SKM-1 (cell line): ENCODE data around the gene RNF224.
"Not testable (repeated sequence)": the region's sequence is repeated elsewhere in the genome, so short reads cannot be mapped to it uniquely, and the experiment has no call there.

Source experiments
- DNase-seq: peaks from one replicate; lab custom pipeline; 2025; ENCODE audit not compliant: unreplicated experiment; lab: John Stamatoyannopoulos, UW

RNF224 gene

DNA sequence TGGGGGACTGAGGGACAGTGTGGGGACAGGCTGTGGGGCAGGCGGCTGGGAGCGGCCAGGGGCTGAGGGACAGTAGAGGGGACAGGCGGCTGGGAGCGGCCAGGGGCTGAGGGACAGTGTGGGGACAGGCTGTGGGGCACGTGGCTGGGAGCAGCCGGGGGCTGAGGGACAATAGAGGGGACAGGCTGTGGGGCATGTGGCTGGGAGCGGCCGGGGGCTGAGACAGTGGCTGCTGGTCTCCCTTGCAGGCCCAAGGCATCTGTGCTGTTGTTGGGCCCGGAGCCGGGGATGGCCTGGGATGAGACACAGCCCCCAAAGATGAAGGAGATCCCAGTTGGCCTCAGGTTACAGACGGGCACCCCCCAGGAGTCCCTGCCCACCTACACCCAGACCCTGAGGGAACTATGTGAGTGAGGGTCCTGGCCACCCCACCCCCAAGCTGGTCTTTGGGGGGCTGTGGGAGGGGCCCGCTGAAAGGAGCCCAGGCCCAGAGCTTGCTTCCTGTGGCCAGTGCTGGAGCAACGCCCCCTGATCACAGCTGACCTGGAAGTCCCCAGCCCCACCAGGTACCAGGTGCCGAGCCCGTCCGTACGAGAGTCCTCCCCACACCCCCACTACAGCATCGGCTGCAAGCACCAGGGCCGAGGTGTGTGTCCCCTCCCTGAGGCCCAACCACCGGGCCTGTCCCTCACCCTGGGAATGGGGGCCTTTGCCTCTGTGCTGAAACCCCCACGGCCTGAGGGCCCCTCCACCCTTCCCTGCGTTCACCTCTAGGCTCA lies 24.4 kb downstream of the RNF224 start:
- no peak for DNase-seq

DNA sequence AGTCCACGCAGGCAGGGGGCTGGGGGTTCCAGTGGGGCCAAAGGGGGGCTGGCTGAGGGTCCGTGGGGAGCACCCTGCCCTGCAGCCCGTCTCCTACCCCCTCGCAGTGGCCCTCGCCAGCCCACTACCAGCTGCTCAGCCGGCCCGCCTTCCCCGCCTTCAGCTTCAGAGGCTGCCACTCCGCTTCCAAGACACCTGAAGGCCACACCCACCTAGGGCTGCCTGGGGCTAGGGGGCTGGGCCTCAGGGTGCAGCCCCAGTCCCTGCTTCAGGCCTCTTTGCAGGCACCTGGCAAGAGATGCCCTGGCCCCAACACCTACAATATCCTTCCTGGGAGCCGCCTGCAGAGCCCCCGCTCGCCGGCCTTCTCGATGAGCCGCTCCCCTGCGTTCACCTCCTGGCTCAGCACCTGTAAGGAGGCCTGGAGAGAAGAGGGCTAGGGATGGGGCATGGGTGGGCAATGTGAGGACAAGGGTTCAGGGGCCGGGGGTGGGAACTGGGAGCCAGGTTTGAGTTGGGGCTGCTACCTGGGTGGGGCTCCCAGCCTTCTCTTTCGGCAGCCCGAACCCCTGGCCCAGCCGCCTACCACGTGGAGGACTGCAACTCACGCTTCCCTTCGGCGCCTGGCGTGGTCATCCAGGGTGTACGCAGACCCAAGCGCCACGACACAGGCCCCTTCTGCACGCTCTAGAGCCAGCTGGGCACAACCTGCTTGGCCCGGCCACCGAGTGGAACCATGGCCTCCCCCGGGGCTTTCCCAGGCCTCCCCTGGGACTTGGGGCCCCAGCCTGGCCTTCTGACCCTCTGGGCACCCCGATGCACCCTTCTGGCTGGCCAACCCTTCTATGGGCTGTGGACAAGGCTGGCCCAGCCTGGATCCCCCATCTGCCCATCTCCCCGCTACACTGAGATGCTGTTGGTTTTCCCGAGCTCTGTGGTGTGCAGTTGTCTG lies 25.5 kb downstream of the RNF224 start:
- DNase-seq: no peak

DNA sequence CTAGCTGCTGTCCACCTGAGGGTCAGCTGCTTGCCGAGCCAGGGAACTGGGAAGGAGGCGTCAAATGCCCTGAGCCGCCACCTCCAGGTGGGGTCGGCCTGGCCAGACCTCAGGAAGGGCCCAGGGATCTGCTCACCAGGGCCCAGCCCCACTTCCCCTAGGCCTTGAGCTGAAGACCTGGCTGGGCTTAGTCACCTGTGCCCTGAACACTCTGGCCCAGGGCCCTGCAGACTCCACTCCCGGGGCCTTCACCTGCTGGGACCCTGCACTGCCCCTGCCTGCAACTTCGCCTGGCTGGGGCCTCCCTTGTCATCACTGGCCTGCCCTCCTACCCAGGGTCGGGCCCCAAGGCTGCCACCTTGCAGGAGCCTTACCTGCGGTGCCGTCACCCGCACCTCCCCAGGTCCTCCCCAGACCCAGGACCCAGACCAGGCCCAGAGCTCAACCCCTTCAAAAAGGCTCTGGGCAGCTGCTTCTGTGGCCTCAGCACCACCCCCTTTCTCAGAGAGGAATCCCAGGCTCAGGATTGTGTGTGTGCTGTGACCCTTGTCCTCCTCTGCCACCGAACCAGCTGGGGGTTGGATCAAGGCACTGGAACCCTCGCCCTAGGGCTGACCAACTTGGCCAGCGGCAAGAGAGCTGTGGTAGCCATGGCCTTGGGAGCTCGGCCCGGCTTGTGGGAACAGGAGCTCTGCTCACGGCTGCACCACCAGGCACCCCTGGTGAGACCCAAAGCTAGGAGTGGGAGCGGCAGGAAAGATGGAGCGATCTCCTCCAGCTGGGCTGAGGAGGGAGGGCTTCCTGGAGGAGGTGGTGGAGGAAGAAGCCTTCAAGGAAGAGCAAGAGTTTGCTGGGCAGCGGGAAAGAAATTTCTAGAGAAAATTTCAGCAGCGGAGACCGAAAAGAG lies 26.7 kb downstream of the RNF224 start:
- DNase-seq: no peak

DNA sequence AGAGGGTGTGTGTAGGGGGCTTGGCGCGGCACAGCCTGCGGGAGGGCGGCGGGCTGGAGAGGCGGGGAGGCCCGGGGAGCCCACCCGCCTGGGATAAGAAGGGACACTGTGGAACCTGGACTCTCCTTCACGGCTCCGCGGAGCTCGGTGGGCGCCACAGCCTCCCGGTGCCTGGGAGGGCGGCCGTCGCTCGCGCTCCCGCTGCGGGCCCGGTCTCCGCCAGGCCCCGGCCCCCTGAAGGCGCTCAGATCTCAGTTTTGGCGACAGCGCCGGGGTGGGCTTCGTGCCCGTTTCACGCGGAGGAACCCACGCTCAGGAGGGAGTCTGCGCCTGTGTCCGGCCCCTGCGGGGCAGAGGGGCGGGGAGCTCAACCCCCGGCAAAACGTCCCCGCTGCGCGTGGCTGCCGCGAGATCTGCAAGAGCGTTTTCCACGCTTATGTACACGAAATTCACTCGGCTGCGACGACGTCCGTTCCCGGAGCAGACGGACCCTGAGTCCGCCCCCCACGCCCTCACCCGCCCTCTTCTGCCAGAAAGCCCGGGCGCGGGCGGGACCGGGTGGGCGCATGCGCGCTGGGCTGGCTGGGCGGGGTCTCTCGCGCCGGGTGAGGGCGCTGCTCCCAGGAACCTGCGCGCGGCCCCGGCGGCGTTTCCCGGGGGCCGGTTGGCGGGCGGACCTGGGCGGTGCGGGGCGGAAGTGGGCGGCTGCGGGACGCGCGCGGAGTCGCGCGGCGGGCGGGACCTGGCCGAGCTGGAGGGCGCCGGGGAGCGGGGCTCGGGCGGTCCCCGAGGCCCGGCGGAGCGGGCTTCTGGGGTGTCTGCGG lies 27.5 kb downstream of the RNF224 start, which contains the start of gene NELFB:
Gene NELFB, plus strand, starts transcription at position 704 of the 824 bp plus-strand sequence.
- DNase-seq: peak; percentile 70

DNA sequence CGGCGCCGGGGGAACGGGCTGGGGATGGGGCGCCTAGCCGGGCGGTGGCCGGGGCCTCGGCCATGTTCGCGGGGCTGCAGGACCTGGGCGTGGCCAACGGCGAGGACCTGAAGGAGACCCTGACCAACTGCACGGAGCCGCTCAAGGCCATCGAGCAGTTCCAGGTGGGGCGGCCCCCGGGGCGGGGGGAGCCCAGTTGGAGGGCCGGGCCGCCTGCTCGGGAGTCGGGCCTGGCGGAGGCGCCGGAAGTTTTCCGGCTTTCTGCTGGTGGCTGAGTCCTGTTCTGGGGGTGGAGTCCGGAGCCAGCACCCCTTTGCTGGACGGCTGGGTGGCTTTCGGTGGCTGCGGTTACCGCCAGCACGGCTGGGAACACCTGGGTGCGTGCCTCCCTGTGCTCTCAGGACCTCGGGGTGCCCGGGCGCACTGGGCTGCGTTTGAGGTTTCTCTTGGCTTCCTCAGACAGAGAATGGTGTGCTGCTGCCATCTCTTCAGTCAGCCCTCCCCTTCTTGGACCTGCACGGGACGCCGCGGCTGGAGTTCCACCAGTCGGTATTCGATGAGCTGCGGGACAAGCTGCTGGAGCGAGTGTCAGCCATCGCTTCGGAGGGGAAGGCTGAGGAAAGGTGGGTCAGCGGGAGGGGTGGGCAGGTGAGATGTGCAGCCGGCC lies 28.3 kb downstream of the RNF224 start:
- no peak for DNase-seq

DNA sequence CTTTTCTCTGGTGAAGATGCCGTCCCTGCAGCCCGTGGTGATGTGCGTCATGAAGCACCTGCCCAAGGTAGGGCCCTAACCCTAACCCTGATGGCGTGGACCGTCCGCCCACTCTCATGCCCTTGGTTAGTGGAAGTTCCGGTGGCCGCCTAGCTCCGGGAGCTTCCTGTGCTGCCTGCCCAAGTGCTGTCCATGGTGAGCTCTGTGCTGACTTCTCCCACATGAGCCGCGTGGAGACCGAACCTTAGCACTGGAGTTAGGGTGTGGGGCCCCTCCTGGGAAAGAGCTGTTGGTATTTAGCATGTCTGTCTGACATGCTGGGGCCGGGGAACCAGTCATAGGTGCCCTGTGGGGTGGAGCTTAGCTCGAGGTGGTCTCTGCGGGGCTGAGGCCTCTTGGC lies 29.1 kb downstream of the RNF224 start:
- DNase-seq: no peak

DNA sequence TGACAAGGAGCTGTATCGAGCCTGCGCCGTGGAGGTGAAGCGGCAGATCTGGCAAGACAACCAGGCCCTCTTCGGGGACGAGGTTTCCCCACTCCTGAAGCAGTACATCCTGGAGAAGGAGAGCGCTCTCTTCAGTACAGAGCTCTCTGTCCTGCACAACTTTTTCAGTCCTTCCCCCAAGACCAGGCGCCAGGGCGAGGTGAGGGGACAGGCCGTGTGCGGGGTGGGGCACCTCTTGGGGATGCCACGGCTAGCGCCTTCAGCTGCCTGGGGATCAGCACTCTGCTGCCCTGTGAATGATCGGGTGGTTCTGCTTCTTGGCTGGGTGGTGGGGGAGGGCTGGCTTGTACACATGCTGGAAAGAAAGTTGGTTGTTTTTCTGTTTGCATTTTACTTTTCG lies 29.6 kb downstream of the RNF224 start:
- DNase-seq: no peak

DNA sequence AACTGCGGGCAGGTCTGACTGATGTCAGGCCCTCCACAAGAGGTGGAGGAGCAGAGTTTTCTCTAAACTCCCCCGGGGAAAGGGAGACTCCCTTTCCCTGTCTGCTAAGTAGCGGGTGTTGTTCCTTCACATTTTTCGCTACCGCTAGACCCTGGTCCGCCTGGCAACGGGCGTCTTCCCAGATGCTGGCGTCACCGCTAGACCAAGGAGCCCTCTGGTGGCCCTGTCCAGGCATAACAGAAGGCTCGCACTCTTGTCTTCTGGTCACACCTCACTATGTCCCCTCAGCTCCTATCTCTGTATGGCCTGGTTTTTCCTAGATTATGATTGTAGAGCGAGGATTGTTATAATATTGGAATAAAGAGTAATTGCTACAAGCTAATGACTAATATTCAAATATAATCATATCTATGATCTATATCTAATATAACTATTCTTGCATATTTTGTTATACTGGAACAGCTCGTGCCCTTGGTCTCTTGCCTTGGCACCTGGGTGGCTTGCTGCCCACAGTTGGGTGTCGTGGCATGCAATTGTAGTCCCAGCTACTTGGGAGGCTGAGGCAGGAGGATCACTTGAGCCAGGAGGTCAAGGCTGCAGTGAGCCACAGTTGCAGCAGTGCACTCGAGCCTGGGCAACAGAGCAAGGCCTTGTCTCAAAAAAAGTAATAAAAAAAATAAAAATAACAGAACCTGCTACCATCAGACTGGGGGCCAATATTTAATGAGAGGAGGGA lies 35.0 kb downstream of the RNF224 start:
- DNase-seq: not testable (repeated sequence)

DNA sequence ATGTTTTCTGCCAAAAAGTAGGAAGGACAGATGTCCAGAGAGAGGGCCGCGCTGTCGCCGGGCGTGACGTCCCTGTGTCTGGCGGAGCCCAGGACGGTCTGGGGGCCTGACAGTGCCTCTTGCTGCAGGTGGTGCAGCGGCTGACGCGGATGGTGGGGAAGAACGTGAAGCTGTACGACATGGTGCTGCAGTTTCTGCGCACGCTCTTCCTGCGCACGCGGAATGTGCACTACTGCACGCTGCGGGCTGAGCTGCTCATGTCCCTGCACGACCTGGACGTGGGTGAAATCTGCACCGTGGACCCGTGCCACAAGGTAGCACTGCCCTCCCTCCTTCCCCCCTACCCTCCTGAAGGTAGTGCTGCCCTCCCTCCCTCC lies 35.6 kb downstream of the RNF224 start:
- DNase-seq: no peak

DNA sequence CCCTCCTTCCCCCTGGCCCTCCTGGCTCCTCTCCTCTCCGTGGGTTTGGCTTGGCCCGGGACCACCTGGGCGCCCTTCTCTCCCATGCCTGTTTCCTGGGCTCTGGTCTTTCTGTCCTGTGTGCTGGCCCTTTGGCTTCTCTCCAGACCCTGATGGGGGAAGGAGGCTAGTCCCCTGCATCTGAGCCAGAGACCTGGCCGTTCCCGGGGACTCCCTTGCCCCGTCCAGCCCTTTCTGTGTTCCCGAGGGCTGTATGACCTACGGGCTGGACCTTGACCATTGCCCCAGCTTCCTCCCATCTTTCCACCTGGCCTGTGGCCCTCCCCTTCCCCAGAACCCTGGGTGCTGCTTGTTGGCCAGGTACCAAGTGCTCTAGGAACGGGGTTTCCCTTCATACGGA lies 36.2 kb downstream of the RNF224 start:
- DNase-seq: no peak

DNA sequence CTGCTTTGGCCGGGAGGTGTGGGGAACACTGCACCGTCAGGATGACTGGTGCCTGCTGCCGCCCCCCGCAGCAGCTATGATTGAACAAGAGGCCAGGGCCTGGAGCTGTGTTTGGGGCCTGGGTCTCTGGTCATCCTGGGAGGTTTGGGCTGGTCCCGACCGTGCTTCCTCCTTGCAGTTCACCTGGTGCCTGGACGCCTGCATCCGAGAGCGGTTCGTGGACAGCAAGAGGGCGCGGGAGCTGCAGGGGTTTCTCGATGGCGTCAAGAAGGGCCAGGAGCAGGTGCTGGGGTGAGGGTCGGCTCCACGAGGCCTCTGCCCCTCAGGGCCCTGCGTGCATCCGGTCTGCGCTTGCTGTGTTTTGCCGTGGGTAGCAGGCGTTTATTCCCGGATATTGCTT lies 36.8 kb downstream of the RNF224 start:
- no peak for DNase-seq

DNA sequence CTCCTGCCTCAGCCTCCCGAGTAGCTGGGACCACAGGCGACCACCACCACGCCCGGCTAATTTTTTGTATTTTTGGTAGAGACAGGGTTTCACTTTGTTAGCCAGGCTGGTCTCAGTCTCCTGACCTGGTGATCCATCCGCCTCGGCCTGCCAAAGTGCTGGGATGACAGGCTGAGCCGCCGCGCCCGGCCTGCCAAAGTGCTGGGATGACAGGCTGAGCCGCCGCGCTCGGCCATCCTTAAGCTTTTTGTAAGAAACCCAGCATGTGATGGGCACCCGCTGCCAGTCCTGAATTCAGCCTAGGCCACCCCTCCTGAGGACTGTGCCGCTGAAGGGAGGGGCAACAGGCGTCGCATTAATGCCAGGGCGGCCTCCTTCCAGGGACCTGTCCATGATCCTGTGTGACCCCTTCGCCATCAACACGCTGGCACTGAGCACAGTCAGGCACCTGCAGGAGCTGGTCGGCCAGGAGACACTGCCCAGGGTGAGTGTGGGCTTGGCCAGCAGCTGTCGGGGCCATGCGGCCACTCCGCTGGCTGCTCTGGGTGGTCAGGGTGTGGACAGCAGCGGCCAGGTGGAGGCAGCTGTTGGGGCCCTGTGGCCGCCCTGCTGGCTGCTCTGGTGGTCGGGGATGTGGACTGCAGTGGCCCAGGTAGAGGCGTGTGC lies 38.3 kb downstream of the RNF224 start:
- no peak for DNase-seq

DNA sequence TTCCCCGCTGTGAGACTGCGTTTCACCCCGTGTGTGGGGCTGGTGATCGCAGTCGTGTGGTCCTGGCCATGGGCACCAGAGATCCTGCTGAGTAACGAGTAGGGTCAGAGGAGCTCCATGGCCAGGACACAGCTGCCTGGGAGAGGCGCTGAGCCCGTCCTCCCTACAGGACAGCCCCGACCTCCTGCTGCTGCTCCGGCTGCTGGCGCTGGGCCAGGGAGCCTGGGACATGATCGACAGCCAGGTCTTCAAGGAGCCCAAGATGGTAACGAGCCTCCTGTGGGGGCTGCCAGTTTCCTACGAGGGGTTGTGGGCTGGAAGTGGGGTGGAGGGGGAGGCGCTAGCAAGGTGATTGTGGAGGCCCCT lies 38.8 kb downstream of the RNF224 start:
- no peak for DNase-seq

DNA sequence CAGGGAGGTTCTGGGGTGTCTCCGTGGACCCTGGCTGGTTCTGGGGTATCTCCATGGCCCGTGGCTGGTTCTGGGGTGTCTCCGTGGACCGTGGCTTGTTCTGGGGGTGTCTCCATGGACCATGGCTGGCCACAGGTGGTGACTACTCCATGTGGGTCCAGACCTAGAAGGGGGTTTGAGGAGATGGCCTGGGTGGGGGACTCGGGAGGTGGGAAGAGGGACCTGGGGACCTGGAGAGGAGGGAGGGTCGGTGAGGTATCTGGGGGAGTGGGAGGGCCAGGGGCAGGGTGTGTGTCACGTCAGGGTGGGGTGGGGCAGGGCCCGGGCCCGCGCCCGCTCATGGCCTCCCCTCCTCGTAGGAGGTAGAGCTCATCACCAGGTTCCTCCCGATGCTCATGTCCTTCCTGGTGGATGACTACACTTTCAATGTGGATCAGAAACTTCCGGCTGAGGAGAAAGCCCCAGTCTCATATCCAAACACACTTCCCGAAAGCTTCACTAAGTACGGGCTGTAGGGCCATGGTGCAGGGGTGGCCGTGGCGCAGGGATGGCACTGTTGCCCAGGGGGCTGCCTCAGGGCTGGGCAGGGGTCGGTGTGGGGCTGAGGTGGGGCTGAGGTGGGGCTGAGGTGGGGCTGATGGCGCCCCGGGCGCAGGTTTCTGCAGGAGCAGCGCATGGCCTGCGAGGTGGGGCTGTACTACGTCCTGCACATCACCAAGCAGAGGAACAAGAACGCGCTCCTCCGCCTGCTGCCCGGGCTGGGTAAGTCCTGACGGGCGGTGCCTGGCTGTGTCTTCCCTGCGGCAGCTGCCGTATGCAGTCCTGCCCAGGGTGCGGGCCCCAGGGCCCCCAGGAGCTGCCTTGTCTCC lies 39.5 kb downstream of the RNF224 start:
- DNase-seq: no peak

DNA sequence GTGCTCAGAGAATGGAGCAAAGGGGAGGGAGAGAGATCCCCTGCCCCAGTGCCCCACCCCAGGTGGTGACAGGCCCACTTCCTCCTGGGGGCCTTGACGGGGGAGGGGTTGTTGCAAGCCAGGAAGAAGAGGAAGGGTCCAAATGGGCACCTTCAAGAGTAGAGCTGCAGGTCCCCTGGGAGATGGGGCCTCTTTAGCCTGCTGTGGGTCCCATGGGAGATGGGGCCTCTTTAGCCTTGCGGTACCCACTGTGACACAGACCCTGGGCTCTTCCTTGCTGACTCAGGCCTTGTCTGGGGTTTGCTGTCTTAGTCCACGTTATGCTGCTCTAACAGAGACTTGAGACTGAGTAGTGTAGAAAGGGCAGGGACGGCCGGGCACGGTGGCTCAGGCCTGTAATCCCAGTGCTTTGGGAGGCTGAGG lies 40.6 kb downstream of the RNF224 start:
- DNase-seq: no peak

DNA sequence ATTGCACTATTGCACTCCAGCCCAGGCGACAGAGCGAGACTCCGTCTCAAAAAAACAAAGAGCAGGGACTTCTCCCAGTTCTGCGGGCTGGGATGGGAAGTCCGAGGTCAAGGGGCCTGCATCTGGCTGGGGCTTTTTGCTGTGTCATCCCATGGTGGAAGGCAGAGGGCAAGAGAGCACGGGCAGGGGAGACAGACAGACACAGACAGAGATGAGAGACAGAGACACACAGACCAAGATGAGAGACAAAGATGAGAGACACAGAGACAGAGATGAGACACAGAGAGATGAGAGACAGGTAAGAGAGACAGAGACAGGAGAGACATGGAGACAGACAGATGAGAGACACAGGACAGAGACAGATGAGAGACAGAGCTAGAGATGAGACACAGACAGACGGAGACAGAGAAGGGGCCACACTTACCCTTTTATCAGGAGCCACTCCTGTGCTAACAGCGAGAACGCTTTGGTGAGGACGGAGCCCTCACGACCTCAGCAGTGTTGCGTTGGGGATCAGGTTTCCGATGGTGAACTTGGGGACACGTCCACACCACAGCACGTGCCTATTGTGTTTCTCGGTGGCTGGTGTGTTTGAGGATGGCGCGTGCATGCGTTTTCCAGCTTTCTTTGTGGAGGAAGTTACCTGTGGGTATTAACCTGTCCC lies 41.4 kb downstream of the RNF224 start:
- no peak for DNase-seq

DNA sequence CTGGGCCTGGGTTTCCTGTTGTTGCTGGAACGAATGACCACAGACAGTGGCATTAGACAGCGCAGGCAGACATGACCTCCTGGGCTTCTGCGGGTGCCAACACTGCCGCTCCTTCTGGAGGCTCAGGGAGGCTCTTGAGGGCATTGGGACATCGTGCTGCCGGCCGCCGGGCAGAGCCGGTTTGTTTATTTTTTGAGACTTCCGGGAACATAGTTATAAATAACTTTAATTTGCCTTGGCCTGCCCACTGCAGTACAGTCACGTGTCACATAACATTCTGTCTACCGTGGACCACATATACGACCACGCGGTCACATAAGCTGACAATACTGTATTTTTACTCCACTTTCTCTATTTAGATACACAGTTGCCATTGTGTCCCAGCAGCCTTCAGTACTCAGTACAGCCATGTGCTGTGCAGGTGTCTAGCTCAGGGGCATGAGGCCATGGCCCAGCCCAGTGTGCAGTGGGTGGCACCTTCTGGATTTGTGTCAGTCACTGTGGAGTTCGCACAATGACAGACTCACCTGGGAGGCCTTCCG lies 42.0 kb downstream of the RNF224 start:
- no peak for DNase-seq
